Spinal cord (tissue), 10 donors: Measurements from ENCODE around the gene SLC66A1. TPM values are rescaled to one million over a fixed set of nuclear protein-coding genes. Genes with fewer than 3 reads are reported as not detected.
"Not testable (repeated sequence)": the region's sequence is repeated elsewhere in the genome, so short reads cannot be mapped to it uniquely, and the experiment has no call there.

Experiments
- DNase-seq, 6 donors: peaks; one replicate each; pipeline versions ENCODE4 v3.0.0 to v3.0.0-alpha.2; 2013 to 2015; ENCODE audit warnings: low spot score in 6 of 6, low read depth in 4 of 6
- H3K27ac ChIP-seq: one replicate; pipeline ENCODE4 v1.5.1; 2013; ENCODE audit warnings: low read depth, low read length, control low read depth
- H3K27me3 ChIP-seq: one replicate; pipeline ENCODE4 v1.6.1; 2013; ENCODE audit warnings: low read length; ENCODE audit not compliant: control insufficient read depth, insufficient read depth
- H3K36me3 ChIP-seq: one replicate; pipeline ENCODE4 v1.6.1; 2013; ENCODE audit warnings: low read length; ENCODE audit not compliant: control insufficient read depth, insufficient read depth
- H3K4me1 ChIP-seq: one replicate; pipeline ENCODE4 v1.6.1; 2013; ENCODE audit warnings: low read length; ENCODE audit not compliant: control insufficient read depth, insufficient read depth
- H3K4me3 ChIP-seq: one replicate; pipeline ENCODE4 v1.5.1; 2013; ENCODE audit warnings: low read depth, low read length, control low read depth
- H3K9me3 ChIP-seq: one replicate; pipeline ENCODE4 v1.6.1; 2013; ENCODE audit warnings: low read length; ENCODE audit not compliant: control insufficient read depth, insufficient read depth
- WGBS: methylation state at CpG from one replicate; pipeline ENCODE4 v1.1.5; 2013; ENCODE audit warnings: missing lambda C conversion rate; ENCODE audit not compliant: insufficient coverage; 5-methylcytosine and 5-hydroxymethylcytosine counted together
- long read RNA-seq, 4 donors: transcript quantifications; one replicate each; lab custom pipeline, GENCODE V29; 2026
- polyA plus RNA-seq, 2 donors: library from polyadenylated mRNA; unstranded; fragments of 120-200 nt; gene quantifications; one replicate each; pipeline ENCODE4 v1.2.1, GENCODE V29; 2013; ENCODE audit not compliant: insufficient read length in 2 of 2
- total RNA-seq, 2 donors: library from RNA; depleted of rRNA in 1 of 2; stranded (reverse); fragments of 120-200 nt in 1 of 2; fragments of >200 nt in 1 of 2; gene quantifications; one replicate each; pipeline versions ENCODE4 v1.2.3 to v1.2.4, GENCODE V29; 2013 to 2014
- donor health status: healthy.

Gene SLC66A1
- total RNA-seq, result 10 to 100 TPM; 12.2 to 18.5 TPM
- polyA plus RNA-seq, result 10 to 100 TPM; 20.4 to 24.0 TPM
- long read RNA-seq, donor 1, partial matches to known transcripts, result 7 of 11 reads
- long read RNA-seq, donor 1, other reads (novel, unspliced or antisense), result 0 of 11 reads
- long read RNA-seq, donor 2, partial matches to known transcripts, result 27 of 73 reads
- long read RNA-seq, donor 2, other reads (novel, unspliced or antisense), result 43 of 73 reads
- long read RNA-seq, donor 3, partial matches to known transcripts, result 82 of 93 reads
- long read RNA-seq, donor 3, other reads (novel, unspliced or antisense), result 10 of 93 reads
- long read RNA-seq, donor 4, partial matches to known transcripts, result 285 of 286 reads
- long read RNA-seq, donor 4, other reads (novel, unspliced or antisense), result 0 of 286 reads

DNA sequence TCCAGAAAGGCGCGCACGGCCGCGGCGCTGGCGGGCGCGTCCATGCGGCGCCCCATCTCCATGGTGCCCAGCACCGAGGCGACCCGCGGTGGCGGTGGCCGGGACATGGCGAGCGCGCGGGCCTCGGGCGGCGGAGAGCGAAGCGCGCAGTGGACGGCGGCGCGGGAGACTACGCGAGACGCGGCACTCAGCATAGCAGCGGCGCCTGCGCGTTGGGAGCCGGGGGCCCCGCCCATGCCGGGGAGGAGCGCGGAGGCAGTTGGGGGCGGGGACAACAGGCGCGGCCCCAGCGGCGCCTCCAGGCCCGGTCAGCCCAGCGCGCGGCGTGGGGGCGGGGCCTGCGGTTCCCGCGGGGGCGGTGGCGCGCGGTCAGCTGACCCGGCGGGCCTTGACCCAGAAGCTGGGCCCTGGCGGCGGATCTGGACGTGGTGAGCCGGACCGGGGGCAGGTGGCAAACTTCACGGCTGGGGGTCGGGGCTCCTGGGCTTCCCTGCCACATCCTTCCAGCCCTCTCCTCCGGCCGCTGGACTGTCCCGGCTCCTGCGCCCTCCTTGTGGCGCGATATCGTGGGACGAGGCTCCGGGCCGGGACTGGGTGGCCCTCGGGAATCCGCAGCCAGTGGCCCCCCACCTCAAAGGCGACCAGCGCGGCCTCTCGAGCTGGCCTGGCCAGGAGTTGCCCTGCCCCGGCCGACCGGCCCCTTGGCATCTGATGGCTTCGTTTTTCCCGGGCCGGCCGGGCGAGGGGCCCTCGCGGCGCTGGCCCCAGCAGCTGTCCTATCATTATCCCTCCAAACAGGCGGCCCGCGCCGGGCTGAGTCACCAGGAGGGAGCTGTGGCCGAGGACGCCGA is at the start of gene SLC66A1, which contains the start of gene AKR7A2:
Gene SLC66A1 (plus strand): TSS at position 396 of the 851 bp plus-strand sequence. CDS start 5,352 bp downstream, outside the sequence.
Gene AKR7A2 (minus strand): TSS at position 214 of the 851 bp plus-strand sequence. CDS start 20 bp downstream, at position 194.
- under 1% methylated on average over 105 of the region's 105 CpGs for WGBS
- Histone ChIP-seq H3K9me3 (no peaks in the 10 kb centered on the region), H3K4me3 (peak within 1 kb of the TSS; percentile 81), H3K36me3 (peaks cover 30% of the 10 kb centered on the region), H3K27ac (peak within 1 kb of the TSS; percentile 69), H3K27me3 (no peaks in the 10 kb centered on the region), H3K4me1 (peaks cover 43% of the 10 kb centered on the region)
- DNase-seq, result peak; percentile 80 to 98 (median 88)

GRCh38 chr1:19262744-19263143 is 49.4 kb upstream of the SLC66A1 start:
- Histone ChIP-seq H3K27me3 (no peaks in the 10 kb centered on the region), H3K4me1 (no peaks in the 10 kb centered on the region), H3K36me3 (peaks cover 53% of the 10 kb centered on the region), H3K27ac (no peak overlapping the region), H3K4me3 (no peak overlapping the region), H3K9me3 (no peaks in the 10 kb centered on the region)
- WGBS, result 93% methylated on average over 4 of the region's 5 CpGs
- DNase-seq, result no peak

- H3K27me3 ChIP-seq, result no peaks in the 10 kb centered on the region
- WGBS, result 81% methylated on average over 11 of the region's 11 CpGs
- H3K4me3 ChIP-seq, result no peak overlapping the region
- peaks cover 29% of the 10 kb centered on the region for H3K36me3 ChIP-seq
- no peak overlapping the region for H3K27ac ChIP-seq
- no peaks in the 10 kb centered on the region for H3K9me3 ChIP-seq
- no peak for DNase-seq
- no peaks in the 10 kb centered on the region for H3K4me1 ChIP-seq
Measured at GRCh38 chr1:19268445-19268844, 43.7 kb upstream of the SLC66A1 start.

- not testable (repeated sequence) for H3K4me1 ChIP-seq, DNase-seq, H3K4me3 ChIP-seq, H3K27me3 ChIP-seq, H3K27ac ChIP-seq, H3K9me3 ChIP-seq
- peaks cover 35% of the 10 kb centered on the region for H3K36me3 ChIP-seq
- WGBS, result no CpG with 5 or more reads among the region's 9 CpGs
Measured at GRCh38 chr1:19269427-19270342, 42.4 kb upstream of the SLC66A1 start.

DNA sequence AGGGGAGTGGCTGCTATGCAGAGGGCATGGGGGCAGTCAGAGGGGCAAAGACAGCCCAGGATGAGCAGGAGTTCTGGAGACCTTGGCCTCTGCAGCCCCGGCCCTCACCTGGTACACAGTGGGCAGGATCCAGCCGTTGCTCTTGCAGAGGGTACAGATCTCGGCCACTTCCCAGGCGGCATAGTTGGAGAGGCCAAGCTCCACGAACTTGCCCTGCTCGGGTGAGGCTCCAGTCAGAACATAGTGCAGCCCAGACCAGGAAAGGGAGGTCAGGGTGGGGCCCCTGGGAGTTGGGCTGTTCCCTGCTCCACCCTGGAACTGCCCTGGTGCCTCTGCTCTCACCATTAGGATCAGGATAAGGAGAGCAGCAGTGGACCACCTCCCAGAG is 41.8 kb upstream of the SLC66A1 start:
- H3K27me3 ChIP-seq, H3K4me3 ChIP-seq, H3K27ac ChIP-seq, DNase-seq, H3K4me1 ChIP-seq, H3K9me3 ChIP-seq: not testable (repeated sequence)
- H3K36me3 ChIP-seq, result peaks cover 35% of the 10 kb centered on the region
- 85% methylated on average over 6 of the region's 6 CpGs for WGBS

- Histone ChIP-seq H3K36me3 (peaks cover 31% of the 10 kb centered on the region), H3K4me3 (no peak overlapping the region)
- no peak for DNase-seq
Measured at GRCh38 chr1:19272064-19272463, 40.1 kb upstream of the SLC66A1 start.

GRCh38 chr1:19273106-19273843 is 38.9 kb upstream of the SLC66A1 start:
- Histone ChIP-seq H3K36me3 (peaks cover 26% of the 10 kb centered on the region), H3K9me3 (no peaks in the 10 kb centered on the region), H3K4me1 (peaks cover 3% of the 10 kb centered on the region), H3K27me3 (no peaks in the 10 kb centered on the region), H3K27ac (no peak overlapping the region), H3K4me3 (no peak overlapping the region)
- 80% methylated on average over 20 of the region's 22 CpGs for WGBS
- DNase-seq, result no peak

More at GRCh38 chr1:19272064-19272463, 40.1 kb upstream of the SLC66A1 start:
- H3K4me1 ChIP-seq, result peaks cover 3% of the 10 kb centered on the region
- H3K27ac ChIP-seq, result no peak overlapping the region
- no peaks in the 10 kb centered on the region for H3K9me3 ChIP-seq
- H3K27me3 ChIP-seq, result no peaks in the 10 kb centered on the region

- WGBS, result 24% methylated on average over 42 of the region's 66 CpGs
Measured at GRCh38 chr1:19273844-19274531, 38.1 kb upstream of the SLC66A1 start.

More at GRCh38 chr1:19273844-19274531, 38.1 kb upstream of the SLC66A1 start:
- peaks cover 21% of the 10 kb centered on the region for H3K36me3 ChIP-seq
- not testable (repeated sequence) for H3K4me1 ChIP-seq, DNase-seq, H3K4me3 ChIP-seq, H3K27ac ChIP-seq, H3K27me3 ChIP-seq, H3K9me3 ChIP-seq
